IPS-18c (cell line): ENCODE results near the gene PCDHGB7.

Experiments
- H3K4me3 ChIP-seq: 2 replicates; pipeline ENCODE4 v1.7.0; 2013; ENCODE audit warnings: low read depth, mild to moderate bottlenecking, low read length, moderate library complexity; ENCODE audit not compliant: insufficient read depth
- H3K9me3 ChIP-seq: one replicate; pipeline ENCODE4 v1.6.1; 2013; ENCODE audit warnings: mild to moderate bottlenecking, low read length, moderate library complexity; ENCODE audit not compliant: control insufficient read depth, insufficient read depth

The PCDHGB7 gene

DNA sequence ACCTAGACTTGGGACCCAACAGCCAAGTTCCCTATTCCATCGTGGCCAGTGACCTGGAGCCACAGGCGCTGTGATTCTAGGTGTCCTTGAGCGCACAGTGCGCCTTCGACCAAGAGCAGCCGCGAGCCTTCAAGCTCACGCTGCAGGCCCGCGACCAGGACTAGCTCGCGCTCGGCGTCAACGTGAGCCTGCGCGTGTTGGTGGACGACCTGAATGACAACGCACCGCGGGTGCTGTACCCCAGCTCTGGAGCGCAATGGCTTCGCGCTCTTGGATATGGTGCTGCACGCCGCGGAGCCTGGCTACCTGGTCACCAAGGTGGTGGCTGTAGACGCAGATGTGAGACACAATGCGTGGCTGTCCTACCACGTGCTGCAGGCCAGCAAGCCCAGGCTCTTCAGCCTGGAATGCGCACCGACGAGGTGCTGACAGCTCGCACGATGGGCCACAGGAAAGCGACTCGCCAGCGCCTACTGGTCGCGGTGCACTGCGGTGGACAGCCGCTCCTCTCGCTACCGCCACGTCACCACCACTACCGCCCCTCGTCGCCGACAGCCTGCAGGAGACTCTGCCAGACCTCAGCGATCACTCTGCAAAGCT, 24.2 kb downstream of the PCDHGB7 start:
- peaks cover 2% of the 10 kb centered on the region for H3K9me3 ChIP-seq
- H3K4me3 ChIP-seq = no peak overlapping the region

DNA sequence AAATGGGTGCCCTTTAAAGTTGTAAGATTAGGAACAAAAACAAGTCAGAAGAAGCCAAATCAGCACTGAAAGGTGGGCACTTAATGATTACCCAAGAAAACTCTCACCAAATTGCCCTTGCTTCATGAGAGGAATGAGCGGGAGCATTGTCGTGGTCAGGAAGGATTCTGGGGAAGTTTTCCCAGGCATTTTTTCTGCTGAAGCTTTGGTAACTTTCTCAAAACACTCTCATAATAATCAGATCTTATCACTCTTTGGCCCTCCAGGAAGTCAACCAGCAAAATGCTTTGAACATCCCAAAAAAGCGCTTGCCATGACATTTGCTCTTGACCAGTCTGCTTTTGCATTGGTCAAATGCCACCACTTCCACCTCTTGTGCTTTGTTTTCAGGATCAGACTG, 47.9 kb downstream of the PCDHGB7 start:
- Histone ChIP-seq H3K4me3 (no peak overlapping the region), H3K9me3 (no peaks in the 10 kb centered on the region)
